Vagina (tissue), 2 donors: ENCODE results near the gene TNFSF13B. TPM values are rescaled to one million over a fixed set of nuclear protein-coding genes. Genes with fewer than 3 reads are reported as not detected.

Experiments used
- DNase-seq, 2 donors: peaks; one replicate each; pipeline ENCODE4 v3.0.0-alpha.2; 2017; ENCODE audit errors: extremely low spot score in 2 of 2
- H3K27ac ChIP-seq: fragments of 200-600 bp; sonication (generic); one replicate; pipeline ENCODE4 v1.5.1; 2019
- H3K27me3 ChIP-seq: fragments of 200-600 bp; sonication (generic); one replicate; pipeline ENCODE4 v1.5.1; 2019
- H3K36me3 ChIP-seq, 2 donors: fragments of 200-600 bp; sonication (generic); one replicate each; pipeline ENCODE4 v1.5.1; 2017 to 2019
- H3K4me1 ChIP-seq: fragments of 200-600 bp; sonication (generic); one replicate; pipeline ENCODE4 v1.5.1; 2019
- H3K4me3 ChIP-seq, 2 donors: fragments of 200-600 bp; sonication (generic); 1 replicate in 1 of 2; 2 replicates in 1 of 2; pipeline ENCODE4 v1.5.1; 2016 to 2019
- H3K9me3 ChIP-seq: fragments of 200-600 bp; sonication (generic); one replicate; pipeline ENCODE4 v1.5.1; 2019
- POLR2A ChIP-seq, 2 donors: fragments of 450-650 bp; IDR thresholded peaks; one replicate each; pipeline ENCODE4 v1.6.1; 2017; ENCODE audit warnings: antibody characterized with exemption in 2 of 2, mild to moderate bottlenecking in 2 of 2, moderate library complexity in 2 of 2
- POLR2AphosphoS5 ChIP-seq, 2 donors: sonication (generic); formaldehyde crosslinking; IDR thresholded peaks; one replicate each; pipeline ENCODE4 v1.9.0; 2017; ENCODE audit warnings: antibody characterized with exemption in 2 of 2, mild to moderate bottlenecking in 2 of 2, low read depth in 1 of 2; ENCODE audit not compliant: insufficient read depth in 1 of 2
- intact Hi-C: fragments of 100-400 bp; cut with DNase I; formaldehyde crosslinking; loops from one replicate; pipeline ENCODE4 v1.15.1; 2023
- total RNA-seq: library from RNA; depleted of rRNA; stranded (reverse); fragments of >200 nt; gene quantifications from one replicate; pipeline ENCODE4 v1.2.3, GENCODE V29; 2016
- TF ChIP-seq, protein P1 (sequence below), 3 experiments: fragments of 450-650 bp in 2 of 3; fragments of 200-600 bp in 1 of 3; sonication (generic) in 1 of 3; IDR thresholded peaks; one replicate each; pipeline ENCODE4 v1.5.1; 2017 to 2019; ENCODE audit warnings: antibody characterized with exemption in 3 of 3, mild to moderate bottlenecking in 2 of 3, moderate library complexity in 2 of 3

TNFSF13B gene
- total RNA-seq, 1 donor from 2014 or later, result not detected

DNA sequence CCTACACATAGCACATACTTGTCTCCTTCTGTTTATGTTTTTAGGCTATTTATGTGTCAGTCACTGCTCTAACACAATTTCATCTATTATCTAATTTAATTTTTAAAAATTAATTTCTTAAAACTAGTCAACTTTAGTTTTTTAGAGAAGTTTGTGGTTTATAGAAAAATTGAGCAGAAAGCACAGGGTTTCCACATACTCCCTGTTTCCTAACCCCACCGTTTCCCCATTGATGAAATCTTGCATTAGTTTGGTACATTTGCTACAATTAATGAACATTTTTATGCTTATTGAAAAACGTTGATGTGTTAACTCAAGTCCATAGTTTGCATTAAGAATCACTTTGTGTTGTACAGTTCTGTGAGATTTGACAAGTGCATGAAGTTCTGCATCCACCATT lies 53.5 kb downstream of the TNFSF13B start:
- DNase-seq, result no peak
- no peak for TF ChIP-seq POLR2AphosphoS5 (IDR thresholded peaks at IDR 0.05; ENCODE audit: insufficient read depth in 1 of 2, low read depth in 1 of 2)
- TF ChIP-seq, protein P1, sequence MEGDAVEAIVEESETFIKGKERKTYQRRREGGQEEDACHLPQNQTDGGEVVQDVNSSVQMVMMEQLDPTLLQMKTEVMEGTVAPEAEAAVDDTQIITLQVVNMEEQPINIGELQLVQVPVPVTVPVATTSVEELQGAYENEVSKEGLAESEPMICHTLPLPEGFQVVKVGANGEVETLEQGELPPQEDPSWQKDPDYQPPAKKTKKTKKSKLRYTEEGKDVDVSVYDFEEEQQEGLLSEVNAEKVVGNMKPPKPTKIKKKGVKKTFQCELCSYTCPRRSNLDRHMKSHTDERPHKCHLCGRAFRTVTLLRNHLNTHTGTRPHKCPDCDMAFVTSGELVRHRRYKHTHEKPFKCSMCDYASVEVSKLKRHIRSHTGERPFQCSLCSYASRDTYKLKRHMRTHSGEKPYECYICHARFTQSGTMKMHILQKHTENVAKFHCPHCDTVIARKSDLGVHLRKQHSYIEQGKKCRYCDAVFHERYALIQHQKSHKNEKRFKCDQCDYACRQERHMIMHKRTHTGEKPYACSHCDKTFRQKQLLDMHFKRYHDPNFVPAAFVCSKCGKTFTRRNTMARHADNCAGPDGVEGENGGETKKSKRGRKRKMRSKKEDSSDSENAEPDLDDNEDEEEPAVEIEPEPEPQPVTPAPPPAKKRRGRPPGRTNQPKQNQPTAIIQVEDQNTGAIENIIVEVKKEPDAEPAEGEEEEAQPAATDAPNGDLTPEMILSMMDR (IDR thresholded peaks at IDR 0.05), result no peak
- TF ChIP-seq POLR2A (IDR thresholded peaks at IDR 0.05), result no peak
- H3K4me1 ChIP-seq, result no peaks in the 10 kb centered on the region
- H3K36me3 ChIP-seq, result no peaks in the 10 kb centered on the region
- no peaks in the 10 kb centered on the region for H3K27me3 ChIP-seq
- no peaks in the 10 kb centered on the region for H3K9me3 ChIP-seq
- no peak overlapping the region for H3K4me3 ChIP-seq
- intact Hi-C loops, result no loop called here
- no peak overlapping the region for H3K27ac ChIP-seq

- intact Hi-C loops, result no loop called here
- Histone ChIP-seq H3K36me3 (no peaks in the 10 kb centered on the region), H3K27ac (no peak overlapping the region), H3K27me3 (no peaks in the 10 kb centered on the region), H3K4me3 (no peak overlapping the region), H3K9me3 (no peaks in the 10 kb centered on the region), H3K4me1 (no peaks in the 10 kb centered on the region)
- no peak for DNase-seq
- TF ChIP-seq, protein P1 (IDR thresholded peaks at IDR 0.05), result no peak
- no peak for TF ChIP-seq POLR2AphosphoS5 (IDR thresholded peaks at IDR 0.05; ENCODE audit: insufficient read depth in 1 of 2, low read depth in 1 of 2)
- TF ChIP-seq POLR2A (IDR thresholded peaks at IDR 0.05), result no peak
Measured at GRCh38 chr13:108325863-108326262, 56.3 kb downstream of the TNFSF13B start.

- Histone ChIP-seq H3K27ac (no peak overlapping the region), H3K4me3 (no peak overlapping the region), H3K36me3 (no peaks in the 10 kb centered on the region), H3K9me3 (no peaks in the 10 kb centered on the region), H3K27me3 (no peaks in the 10 kb centered on the region), H3K4me1 (no peaks in the 10 kb centered on the region)
- DNase-seq, result no peak
- intact Hi-C loops, result no loop called here
- TF ChIP-seq POLR2A (IDR thresholded peaks at IDR 0.05), result no peak
- TF ChIP-seq POLR2AphosphoS5 (IDR thresholded peaks at IDR 0.05; ENCODE audit: insufficient read depth in 1 of 2, low read depth in 1 of 2), result no peak
- TF ChIP-seq, protein P1 (IDR thresholded peaks at IDR 0.05), result no peak
Measured at GRCh38 chr13:108326309-108326708, 56.8 kb downstream of the TNFSF13B start.

- intact Hi-C loops, result no loop called here
- no peaks in the 10 kb centered on the region for H3K36me3 ChIP-seq
- no peak overlapping the region for H3K27ac ChIP-seq
- H3K27me3 ChIP-seq, result no peaks in the 10 kb centered on the region
- no peak overlapping the region for H3K4me3 ChIP-seq
- DNase-seq, result no peak
- no peaks in the 10 kb centered on the region for H3K4me1 ChIP-seq
- no peaks in the 10 kb centered on the region for H3K9me3 ChIP-seq
- no peak for TF ChIP-seq POLR2AphosphoS5 (IDR thresholded peaks at IDR 0.05; ENCODE audit: insufficient read depth in 1 of 2, low read depth in 1 of 2)
- no peak for TF ChIP-seq POLR2A (IDR thresholded peaks at IDR 0.05)
- TF ChIP-seq, protein P1 (IDR thresholded peaks at IDR 0.05), result no peak
Measured at GRCh38 chr13:108328848-108329247, 59.3 kb downstream of the TNFSF13B start.

- intact Hi-C loops, result no loop called here
- DNase-seq, result no peak
- TF ChIP-seq POLR2A (IDR thresholded peaks at IDR 0.05) (no peak), POLR2AphosphoS5 (IDR thresholded peaks at IDR 0.05; ENCODE audit: insufficient read depth in 1 of 2, low read depth in 1 of 2) (no peak)
- TF ChIP-seq, protein P1 (IDR thresholded peaks at IDR 0.05), result no peak
Measured at GRCh38 chr13:108332791-108333190, 63.3 kb downstream of the TNFSF13B start.

More at GRCh38 chr13:108332791-108333190, 63.3 kb downstream of the TNFSF13B start:
- H3K27ac ChIP-seq, result no peak overlapping the region
- H3K4me1 ChIP-seq, result no peaks in the 10 kb centered on the region
- no peaks in the 10 kb centered on the region for H3K36me3 ChIP-seq
- no peaks in the 10 kb centered on the region for H3K27me3 ChIP-seq
- H3K9me3 ChIP-seq, result no peaks in the 10 kb centered on the region
- no peak overlapping the region for H3K4me3 ChIP-seq
